Endothelial cell of umbilical vein (primary cell): ENCODE data around the gene FTO. TPM values are rescaled to one million over a fixed set of nuclear protein-coding genes. Genes with fewer than 3 reads are reported as not detected.
A peak's percentile ranks its signal among the peaks of the same experiment; 100 is the strongest.

Experiments
- Bru-seq: library from RNA; stranded (reverse); fragments of 400-500 nt; gene quantifications from one replicate; lab custom pipeline; 2021; lab: Mats Ljungman, UMichigan
- BruChase-seq, 2 experiments: library from RNA; stranded (reverse); fragments of 400-500 nt; gene quantifications; one replicate each; lab custom pipeline; 2021; lab: Mats Ljungman, UMichigan
- BruUV-seq: library from RNA; stranded (reverse); fragments of 400-500 nt; replicated peaks from 2 replicates; lab custom pipeline; 2021; lab: Mats Ljungman, UMichigan
- CTCF ChIA-PET: fragments of 300-600, 350-600 bp; sonication (Branson Sonifier 250); formaldehyde crosslinking; loops from one replicate; lab custom pipeline; 2021; ENCODE audit warnings: antibody characterized with exemption, inconsistent platforms; lab: Charles Lee
- POLR2A ChIA-PET: fragments of 300-600, 350-600 bp; sonication (Branson Sonifier 250); formaldehyde crosslinking; loops from one replicate; lab custom pipeline; 2021; ENCODE audit warnings: antibody characterized with exemption, inconsistent platforms; lab: Charles Lee
- DNase-seq: peaks from one replicate; pipeline ENCODE4 v3.0.0-alpha.2; 2011; ENCODE audit warnings: low read depth, low spot score
- FAIRE-seq: peaks from 2 replicates; lab custom pipeline; 2011; peaks lifted over from hg19 to GRCh38; lab: Jason Lieb, UNC
- H2AFZ ChIP-seq: 2 replicates; pipeline ENCODE4 v1.6.0; 2012; ENCODE audit warnings: low read depth, low read length, control low read depth, inconsistent platforms
- H3K27ac ChIP-seq: 2 replicates; pipeline ENCODE4 v1.5.1; 2011; ENCODE audit warnings: low read depth, mild to moderate bottlenecking, control low read depth, low read length, moderate library complexity; ENCODE audit not compliant: insufficient read depth
- H3K27me3 ChIP-seq, 2 experiments: 2 replicates each; pipeline versions ENCODE4 v1.6.0 to v1.6.1; 2011; ENCODE audit warnings: low read length in 2 of 2, mixed read lengths in 1 of 2; ENCODE audit not compliant: control insufficient read depth in 2 of 2, insufficient read depth in 2 of 2
- H3K36me3 ChIP-seq, 2 experiments: 2 replicates in 1 of 2; 3 replicates in 1 of 2; pipeline ENCODE4 v1.5.1; 2011; ENCODE audit warnings: low read length in 2 of 2, mild to moderate bottlenecking in 1 of 2, moderate library complexity in 1 of 2; ENCODE audit not compliant: control insufficient read depth in 2 of 2, insufficient read depth in 2 of 2; ENCODE audit errors: extremely low read depth in 1 of 2
- H3K4me1 ChIP-seq: 3 replicates; pipeline ENCODE4 v1.5.1; 2011; ENCODE audit warnings: mild to moderate bottlenecking, low read length; ENCODE audit not compliant: control insufficient read depth, insufficient read depth; ENCODE audit errors: extremely low read depth
- H3K4me2 ChIP-seq: 2 replicates; pipeline ENCODE4 v1.6.1; 2011; ENCODE audit warnings: low read length, control low read depth, mixed read lengths; ENCODE audit not compliant: insufficient read depth
- H3K4me3 ChIP-seq, 3 experiments: fragments of 200-600 bp in 1 of 3; sonication (generic), shearing (Covaris generic) in 1 of 3; replicated peaks in 1 of 3; 2 replicates each; pipeline ENCODE4 v1.5.1; 2011 to 2016; ENCODE audit warnings: control low read depth in 3 of 3, low read length in 3 of 3, mild to moderate bottlenecking in 2 of 3, inconsistent platforms in 1 of 3, low read depth in 1 of 3, moderate library complexity in 1 of 3; ENCODE audit not compliant: insufficient read depth in 1 of 3
- H3K79me2 ChIP-seq: 2 replicates; pipeline ENCODE4 v1.6.0; 2012; ENCODE audit warnings: low read length, inconsistent platforms; ENCODE audit not compliant: control insufficient read depth, insufficient read depth
- H3K9ac ChIP-seq: replicated peaks from 2 replicates; pipeline ENCODE3; 2011; ENCODE audit warnings: low read length, control low read depth; ENCODE audit not compliant: insufficient read depth; ENCODE audit errors: extremely low read depth
- H3K9me1 ChIP-seq: replicated peaks from 3 replicates; pipeline ENCODE4 v1.6.0; 2011; ENCODE audit warnings: mild to moderate bottlenecking, low read length; ENCODE audit not compliant: control insufficient read depth, insufficient read depth; ENCODE audit errors: extremely low read depth
- H3K9me3 ChIP-seq: replicated peaks from 2 replicates; pipeline ENCODE4 v1.5.1; 2012; ENCODE audit warnings: low read length, inconsistent platforms; ENCODE audit not compliant: control insufficient read depth, insufficient read depth
- H4K20me1 ChIP-seq: replicated peaks from 2 replicates; pipeline ENCODE3; 2011; ENCODE audit warnings: mild to moderate bottlenecking, low read length; ENCODE audit not compliant: control insufficient read depth, insufficient read depth; ENCODE audit errors: extremely low read depth
- EZH2 ChIP-seq: IDR thresholded peaks from 2 replicates; pipeline ENCODE4 v1.6.1; 2012; ENCODE audit warnings: borderline replicate concordance, low read depth, mild to moderate bottlenecking, moderate library complexity, low read length, inconsistent platforms; ENCODE audit not compliant: severe bottlenecking
- FOS ChIP-seq: IDR thresholded peaks from 2 replicates; pipeline ENCODE4 v1.6.1; 2011; ENCODE audit warnings: mild to moderate bottlenecking, low read length, moderate library complexity, borderline replicate concordance; ENCODE audit not compliant: insufficient read depth
- GATA2 ChIP-seq: IDR thresholded peaks from 2 replicates; pipeline ENCODE4 v1.7.0; 2011; ENCODE audit warnings: low read depth, mild to moderate bottlenecking, moderate library complexity, mixed read lengths, low read length; ENCODE audit not compliant: insufficient read length, insufficient read depth
- JUN ChIP-seq: IDR thresholded peaks from 2 replicates; pipeline ENCODE4 v1.6.1; 2011; ENCODE audit warnings: borderline replicate concordance, low read depth; ENCODE audit not compliant: insufficient read length, insufficient read depth
- MYC ChIP-seq: IDR thresholded peaks from one replicate; pipeline ENCODE4 v1.6.1; 2011; ENCODE audit warnings: mild to moderate bottlenecking, low read depth, low read length
- POLR2A ChIP-seq: IDR thresholded peaks from 2 replicates; pipeline ENCODE4 v1.6.1; 2012; ENCODE audit warnings: low read depth, mild to moderate bottlenecking, control low read depth, low read length
- POLR2AphosphoS5 ChIP-seq: IDR thresholded peaks from 2 replicates; pipeline ENCODE4 v1.6.1; 2012; ENCODE audit warnings: low read depth, mild to moderate bottlenecking, control low read depth, low read length, moderate library complexity; ENCODE audit not compliant: insufficient read depth
- dilution Hi-C: fragments of 300-500 bp; cut with MboI; formaldehyde crosslinking; loops from one replicate; pipeline ENCODE4 v1.15.0; 2019; ENCODE audit warnings: low sequenced_read_pairs; ENCODE audit not compliant: extremely low pct_ligation_motif_present
- intact Hi-C: fragments of 100-400 bp; cut with micrococcal nuclease; formaldehyde crosslinking; loops from one replicate; pipeline ENCODE4 v1.10.0; 2022
- long read RNA-seq: library from polyadenylated mRNA; stranded (forward); transcript quantifications from one replicate; pipeline ENCODE4 v2.0.0, GENCODE V29; 2021
- polyA minus RNA-seq, 3 experiments: library from RNA; depleted of rRNA, polyadenylated mRNA; stranded (reverse); fragments of >200 nt; gene quantifications; 1 replicate in 1 of 3; 2 replicates in 2 of 3; pipeline ENCODE4 v1.2.3, GENCODE V29; 2011
- polyA plus RNA-seq, 4 experiments: library from polyadenylated mRNA; depleted of rRNA in 3 of 4; stranded (reverse) in 3 of 4; unstranded in 1 of 4; fragments of >200 nt; gene quantifications; 2 replicates each; pipeline versions ENCODE4 v1.2.1 to v1.2.3, GENCODE V29; 2011 to 2012; ENCODE audit warnings: missing spikeins in 1 of 4
- total RNA-seq: library from RNA; stranded (reverse); gene quantifications from 2 replicates; pipeline ENCODE4 v1.2.3, GENCODE V29; 2021
- TF ChIP-seq, protein P1 (sequence below): IDR thresholded peaks from 2 replicates; pipeline ENCODE4 v1.6.1; 2011; ENCODE audit not compliant: insufficient read depth, insufficient read length
- TF ChIP-seq, protein P2 (sequence below), 2 donors: IDR thresholded peaks; 1 replicate in 1 of 2; 2 replicates in 1 of 2; pipeline ENCODE4 v1.5.1; 2011; ENCODE audit warnings: low read length in 2 of 2, mild to moderate bottlenecking in 2 of 2, moderate library complexity in 2 of 2, control low read depth in 1 of 2, inconsistent platforms in 1 of 2, low read depth in 1 of 2; ENCODE audit not compliant: insufficient read depth in 1 of 2; ENCODE audit errors: extremely low read depth in 1 of 2

FTO gene
- total RNA-seq (77.8 and 87.1 TPM in 2 replicates), polyA plus RNA-seq (41.9 and 48.6 TPM in 2 replicates), polyA minus RNA-seq (104 and 122 TPM in 2 replicates), Bru-seq, nascent RNA (percentile 74 among the genes with signal in this experiment), BruChase-seq, experiment 1, labeled RNA remaining after a 6-hour chase (percentile 63 among the genes with signal in this experiment), BruChase-seq, experiment 2, labeled RNA remaining after a 2-hour chase (percentile 67 among the genes with signal in this experiment)
- polyA plus RNA-seq (2011; cell fraction: cytosol; rRNA removed): 59.1 and 69.1 TPM in 2 replicates
- 38.7 and 48.4 TPM in 2 replicates for polyA plus RNA-seq (2011; cell fraction: nucleus; rRNA removed)
- 64.7 and 81.4 TPM in 2 replicates for polyA plus RNA-seq (2012)
- polyA minus RNA-seq (2011; cell fraction: cytosol; rRNA and poly(A)+ RNA removed): 28.4 TPM
- 81.9 and 116 TPM in 2 replicates for polyA minus RNA-seq (2011; cell fraction: nucleus; rRNA and poly(A)+ RNA removed)
- long read RNA-seq, full-length matches to known transcripts: 20 of 29 reads
- long read RNA-seq, partial matches to known transcripts: 0 of 29 reads
- long read RNA-seq, other reads (novel, unspliced or antisense): 9 of 29 reads

DNA sequence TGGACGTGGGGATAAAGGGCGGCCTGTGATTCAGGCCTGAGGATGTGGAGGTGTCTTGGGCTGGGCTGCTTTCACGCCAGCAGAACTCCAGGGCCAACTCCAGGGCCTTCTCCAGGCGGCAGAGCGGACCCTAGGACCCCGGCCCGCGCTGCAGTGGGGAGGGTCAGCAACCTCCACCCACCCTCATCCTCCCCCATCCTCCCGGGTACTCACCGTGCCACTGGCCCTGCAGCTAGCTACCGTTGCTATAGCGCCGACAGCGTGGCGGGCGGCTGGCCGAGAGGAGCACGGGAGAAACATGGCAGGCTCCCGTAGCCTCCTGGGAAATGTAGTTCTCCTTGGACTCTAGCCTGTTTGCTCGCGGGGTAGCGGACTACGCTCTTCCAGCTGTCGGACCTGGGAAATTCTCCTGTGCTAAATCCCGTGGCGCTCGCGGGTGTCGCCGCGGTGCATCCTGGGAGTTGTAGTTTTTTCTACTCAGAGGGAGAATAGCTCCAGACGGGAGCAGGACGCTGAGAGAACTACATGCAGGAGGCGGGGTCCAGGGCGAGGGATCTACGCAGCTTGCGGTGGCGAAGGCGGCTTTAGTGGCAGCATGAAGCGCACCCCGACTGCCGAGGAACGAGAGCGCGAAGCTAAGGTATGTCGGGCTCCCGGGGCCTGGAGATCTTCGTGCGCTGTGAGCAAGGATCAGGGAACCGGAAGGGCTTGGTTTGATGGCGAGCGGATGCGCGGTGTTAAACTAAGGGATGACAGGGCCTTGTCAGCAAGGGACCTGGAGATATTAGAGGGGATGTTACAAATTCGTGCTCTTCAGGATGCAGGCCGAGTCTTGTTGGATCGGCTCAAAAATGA lies at the start of gene FTO, which contains the start of gene RPGRIP1L:
Gene FTO (plus strand): TSS at position 567 of the 855 bp plus-strand sequence.
Gene RPGRIP1L (minus strand): TSS at position 270 of the 855 bp plus-strand sequence. CDS start 3,136 bp downstream, outside the sequence.
- peak; percentile 100 for DNase-seq
- H3K36me3 ChIP-seq: no peaks in the 10 kb centered on the region
- peak; percentile 97 for FAIRE-seq
- peak within 1 kb of the TSS; percentile 91 for H3K4me2 ChIP-seq
- H3K27me3 ChIP-seq: no peaks in the 10 kb centered on the region
- H3K4me1 ChIP-seq: peaks cover 3% of the 10 kb centered on the region
- dilution Hi-C loops: no loop called here
- H4K20me1 ChIP-seq: no peaks in the 10 kb centered on the region
- peak within 1 kb of the TSS; percentile 36 for H3K27ac ChIP-seq
- TF ChIP-seq POLR2AphosphoS5: peak; percentile 40
- no peak for TF ChIP-seq JUN
- no peak for TF ChIP-seq EZH2
- TF ChIP-seq, protein P1, sequence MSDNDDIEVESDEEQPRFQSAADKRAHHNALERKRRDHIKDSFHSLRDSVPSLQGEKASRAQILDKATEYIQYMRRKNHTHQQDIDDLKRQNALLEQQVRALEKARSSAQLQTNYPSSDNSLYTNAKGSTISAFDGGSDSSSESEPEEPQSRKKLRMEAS: peak; percentile 48
- TF ChIP-seq, protein P2, sequence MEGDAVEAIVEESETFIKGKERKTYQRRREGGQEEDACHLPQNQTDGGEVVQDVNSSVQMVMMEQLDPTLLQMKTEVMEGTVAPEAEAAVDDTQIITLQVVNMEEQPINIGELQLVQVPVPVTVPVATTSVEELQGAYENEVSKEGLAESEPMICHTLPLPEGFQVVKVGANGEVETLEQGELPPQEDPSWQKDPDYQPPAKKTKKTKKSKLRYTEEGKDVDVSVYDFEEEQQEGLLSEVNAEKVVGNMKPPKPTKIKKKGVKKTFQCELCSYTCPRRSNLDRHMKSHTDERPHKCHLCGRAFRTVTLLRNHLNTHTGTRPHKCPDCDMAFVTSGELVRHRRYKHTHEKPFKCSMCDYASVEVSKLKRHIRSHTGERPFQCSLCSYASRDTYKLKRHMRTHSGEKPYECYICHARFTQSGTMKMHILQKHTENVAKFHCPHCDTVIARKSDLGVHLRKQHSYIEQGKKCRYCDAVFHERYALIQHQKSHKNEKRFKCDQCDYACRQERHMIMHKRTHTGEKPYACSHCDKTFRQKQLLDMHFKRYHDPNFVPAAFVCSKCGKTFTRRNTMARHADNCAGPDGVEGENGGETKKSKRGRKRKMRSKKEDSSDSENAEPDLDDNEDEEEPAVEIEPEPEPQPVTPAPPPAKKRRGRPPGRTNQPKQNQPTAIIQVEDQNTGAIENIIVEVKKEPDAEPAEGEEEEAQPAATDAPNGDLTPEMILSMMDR (IDR thresholded peaks at IDR 0.05; ENCODE audit: extremely low read depth in 1 of 2, insufficient read depth in 1 of 2, low read depth in 1 of 2, low read length in 2 of 2): no peak
- TF ChIP-seq GATA2: no peak
- no peak for TF ChIP-seq POLR2A
- peak; percentile 9 for TF ChIP-seq MYC
- no peak for TF ChIP-seq FOS
- CTCF ChIA-PET: interaction anchor here (0.7 to 1.6 kb wide), 8 partner anchors 13 to 426 kb away, joined by 3 to 11 read pairs (median 3); no protein-coding TSS in a partner anchor
- intact Hi-C loops: loop anchor here (5.0 to 10.0 kb wide), 3 partner anchors 187 to 1221 kb away; partner anchors contain the start of gene AKTIP
- peak within 1 kb of the TSS; percentile 56 for H2AFZ ChIP-seq
- H3K9me3 ChIP-seq: no peaks in the 10 kb centered on the region
- H3K9me1 ChIP-seq: no peaks in the 10 kb centered on the region
- peak within 1 kb of the TSS; percentile 72 for H3K9ac ChIP-seq
- POLR2A ChIA-PET: interaction anchor here (0.6 kb wide), 2 partner anchors 113 to 201 kb away, joined by 3 read pairs; partner anchors contain the start of gene AKTIP
- no TSS peak for BruUV-seq
- H3K4me3 ChIP-seq: peak within 1 kb of the TSS; percentile 42 to 88 (median 87)
- peaks cover 39% of the 10 kb centered on the region for H3K79me2 ChIP-seq
